DMS53 treated with DMSO at 0.1 percent for 48 hours (cell line): ENCODE results near the gene ITGB2.
"Not testable (repeated sequence)": the region's sequence is repeated elsewhere in the genome, so short reads cannot be mapped to it uniquely, and the experiment has no call there.

Experiments
- DNase-seq: peaks from one replicate; lab custom pipeline; 2025; ENCODE audit not compliant: unreplicated experiment; lab: John Stamatoyannopoulos, UW

Gene ITGB2

GRCh38 chr21:44887126-44887806, 33.4 kb downstream of the ITGB2 start:
- no peak for DNase-seq

- DNase-seq, result no peak
Measured at GRCh38 chr21:44886113-44887075, 34.3 kb downstream of the ITGB2 start.

- DNase-seq, result no peak
Measured at GRCh38 chr21:44885615-44886014, 35.1 kb downstream of the ITGB2 start.

- DNase-seq, result no peak
Measured at GRCh38 chr21:44884097-44884496, 36.6 kb downstream of the ITGB2 start.

- no peak for DNase-seq
Measured at GRCh38 chr21:44883250-44883649, 37.4 kb downstream of the ITGB2 start.

- no peak for DNase-seq
Measured at GRCh38 chr21:44881198-44881872, 39.4 kb downstream of the ITGB2 start.

GRCh38 chr21:44880405-44881197, 40.1 kb downstream of the ITGB2 start:
- DNase-seq, result no peak

- DNase-seq, result not testable (repeated sequence)
Measured at GRCh38 chr21:44879238-44879637, 41.5 kb downstream of the ITGB2 start.

GRCh38 chr21:44878053-44878982, 42.4 kb downstream of the ITGB2 start:
- no peak for DNase-seq

GRCh38 chr21:44876849-44877575, 43.7 kb downstream of the ITGB2 start:
- no peak for DNase-seq

GRCh38 chr21:44875316-44875700, 45.4 kb downstream of the ITGB2 start:
- no peak for DNase-seq

GRCh38 chr21:44874497-44875315, 46.0 kb downstream of the ITGB2 start:
- DNase-seq, result no peak

- DNase-seq, result peak; percentile 43
Measured at GRCh38 chr21:44874240-44874496, 46.5 kb downstream of the ITGB2 start.

- peak; percentile 74 for DNase-seq
Measured at GRCh38 chr21:44873356-44874239, 47.1 kb downstream of the ITGB2 start, which contains the start of gene PTTG1IP. TSS of gene PTTG1IP (minus strand) at chr21:44873690. CDS start at chr21:44873616, 74 bp downstream.

- DNase-seq, result no peak
Measured at GRCh38 chr21:44872649-44873355, 47.9 kb downstream of the ITGB2 start.

- DNase-seq, result no peak
Measured at GRCh38 chr21:44872323-44872648, 48.4 kb downstream of the ITGB2 start.
